GM23338 (cell line): ENCODE data around the gene UNKL. TPM values are rescaled to one million over a fixed set of nuclear protein-coding genes. Genes with fewer than 3 reads are reported as not detected.

Experiments used
- ATAC-seq: fragments of 200-7000 bp; cut with Tn5 transposase; 3 replicates; pipeline ENCODE4 v1.9.1; 2020
- DNase-seq: peaks from one replicate; pipeline ENCODE4 v3.0.0-alpha.2; 2015; ENCODE audit warnings: low spot score
- H2AFZ ChIP-seq: fragments of 200-600 bp; sonication (generic); 2 replicates; pipeline ENCODE4 v1.8.0; 2016; ENCODE audit warnings: antibody characterized with exemption, mild to moderate bottlenecking, moderate library complexity
- H3F3A ChIP-seq: fragments of 200-600 bp; sonication (generic); replicated peaks from 2 replicates; pipeline ENCODE4 v1.8.0; 2017; ENCODE audit warnings: antibody characterized with exemption, mixed run types, low read depth
- H3K27ac ChIP-seq: fragments of 200-600 bp; sonication (generic); 2 replicates; pipeline ENCODE4 v1.6.1; 2016; ENCODE audit warnings: low read depth
- H3K27me3 ChIP-seq: fragments of 200-600 bp; sonication (generic); 2 replicates; pipeline ENCODE4 v1.8.0; 2016; ENCODE audit warnings: mild to moderate bottlenecking, mixed run types, moderate library complexity; ENCODE audit not compliant: insufficient read depth
- H3K36me3 ChIP-seq: fragments of 200-600 bp; sonication (generic); 2 replicates; pipeline ENCODE4 v1.8.0; 2016; ENCODE audit warnings: mild to moderate bottlenecking; ENCODE audit not compliant: insufficient read depth
- H3K4me1 ChIP-seq: fragments of 200-600 bp; sonication (generic); 2 replicates; pipeline ENCODE4 v1.8.0; 2016; ENCODE audit warnings: mild to moderate bottlenecking, moderate library complexity; ENCODE audit not compliant: insufficient read depth
- H3K4me2 ChIP-seq: fragments of 200-600 bp; sonication (generic); 2 replicates; pipeline ENCODE4 v1.7.1; 2017; ENCODE audit warnings: mixed run types
- H3K4me3 ChIP-seq: fragments of 200-600 bp; sonication (generic); 2 replicates; pipeline ENCODE4 v1.6.1; 2016; ENCODE audit warnings: mixed run types
- H3K79me2 ChIP-seq: fragments of 200-600 bp; sonication (generic); replicated peaks from 2 replicates; pipeline ENCODE4 v1.8.0; 2017; ENCODE audit warnings: mild to moderate bottlenecking; ENCODE audit not compliant: insufficient read depth
- H3K9me2 ChIP-seq: fragments of 200-600 bp; sonication (generic); 2 replicates; pipeline ENCODE4 v1.8.0; 2017; ENCODE audit not compliant: insufficient read depth
- H4K20me1 ChIP-seq: fragments of 200-600 bp; sonication (generic); replicated peaks from 2 replicates; pipeline ENCODE4 v1.8.0; 2017; ENCODE audit warnings: mild to moderate bottlenecking; ENCODE audit not compliant: insufficient read depth
- H3K27ac Mint-ChIP-seq: 2 replicates; pipeline ENCODE4 v1.8.0; 2020; ENCODE audit warnings: inconsistent platforms, mild to moderate bottlenecking, moderate library complexity, mixed read lengths
- H3K27me3 Mint-ChIP-seq: 3 replicates; pipeline ENCODE4 v1.8.0; 2022; ENCODE audit warnings: low read depth, mild to moderate bottlenecking, moderate library complexity, mixed read lengths, inconsistent platforms; ENCODE audit not compliant: insufficient read depth, poor library complexity
- H3K36me3 Mint-ChIP-seq: 3 replicates; pipeline ENCODE4 v1.8.0; 2021; ENCODE audit warnings: low read depth, mild to moderate bottlenecking, inconsistent platforms, moderate library complexity, mixed read lengths
- H3K4me1 Mint-ChIP-seq: 3 replicates; pipeline ENCODE4 v1.8.0; 2020; ENCODE audit warnings: mild to moderate bottlenecking, inconsistent platforms, mixed read lengths
- H3K4me3 Mint-ChIP-seq: 3 replicates; pipeline ENCODE4 v1.8.0; 2021; ENCODE audit warnings: moderate library complexity, mild to moderate bottlenecking, inconsistent platforms, mixed read lengths
- H3K9me3 Mint-ChIP-seq: 3 replicates; pipeline ENCODE4 v1.8.0; 2020; ENCODE audit warnings: moderate library complexity, mild to moderate bottlenecking, inconsistent platforms, mixed read lengths
- CREB1 ChIP-seq: fragments of 250-450 bp; sonication (Bioruptor Pico); IDR thresholded peaks from 2 replicates; pipeline ENCODE4 v1.5.0; 2020; ENCODE audit warnings: low read depth, mild to moderate bottlenecking, moderate library complexity
- CTCF ChIP-seq, 2 experiments: fragments of 200-600 bp in 1 of 2; sonication (generic) in 1 of 2; conservative IDR thresholded peaks; 2 replicates each; pipeline versions ENCODE4 v1.5.1 to v1.6.1; 2016 to 2017; ENCODE audit warnings: antibody characterized with exemption in 2 of 2, low read depth in 2 of 2, mild to moderate bottlenecking in 2 of 2, moderate library complexity in 1 of 2
- ETS1 ChIP-seq: IDR thresholded peaks from 2 replicates; pipeline ENCODE4 v1.6.1; 2016; ENCODE audit warnings: antibody characterized with exemption
- EZH2 ChIP-seq: fragments of 200-600 bp; sonication (generic); IDR thresholded peaks from one replicate; pipeline ENCODE4 v1.8.0; 2017; ENCODE audit warnings: antibody characterized with exemption, mild to moderate bottlenecking, low read depth; ENCODE audit not compliant: unreplicated experiment
- EZH2phosphoT487 ChIP-seq: fragments of 200-600 bp; sonication (generic); IDR thresholded peaks from one replicate; pipeline ENCODE4 v1.8.1; 2018; ENCODE audit warnings: antibody characterized with exemption; ENCODE audit not compliant: unreplicated experiment
- JUNB ChIP-seq: IDR thresholded peaks from one replicate; pipeline ENCODE4 v1.6.1; 2016; ENCODE audit warnings: antibody characterized with exemption; ENCODE audit not compliant: unreplicated experiment
- NANOG ChIP-seq: IDR thresholded peaks from 2 replicates; pipeline ENCODE4 v1.6.1; 2016; ENCODE audit warnings: antibody characterized with exemption, borderline replicate concordance
- POLR2AphosphoS5 ChIP-seq: IDR thresholded peaks from 2 replicates; pipeline ENCODE4 v1.6.1; 2016; ENCODE audit warnings: antibody characterized with exemption, low read depth
- REST ChIP-seq: IDR thresholded peaks from one replicate; pipeline ENCODE4 v1.6.1; 2018; ENCODE audit warnings: antibody characterized with exemption; ENCODE audit not compliant: unreplicated experiment
- STAT1 ChIP-seq: IDR thresholded peaks from one replicate; pipeline ENCODE4 v1.6.1; 2016; ENCODE audit warnings: antibody characterized with exemption; ENCODE audit not compliant: unreplicated experiment
- ZNF114 ChIP-seq: fragments of 250-450 bp; sonication (Bioruptor Pico); IDR thresholded peaks from 2 replicates; pipeline ENCODE4 v1.5.0; 2020; ENCODE audit warnings: mild to moderate bottlenecking, moderate library complexity
- ZNF331 ChIP-seq: fragments of 250-450 bp; sonication (Bioruptor Pico); IDR thresholded peaks from 2 replicates; pipeline ENCODE4 v1.5.0; 2020; ENCODE audit warnings: low read depth, mild to moderate bottlenecking, moderate library complexity
- polyA plus RNA-seq: library from polyadenylated mRNA; unstranded; fragments of >200 nt; fragmentation: Nextera tagmentation; extraction: Ambion mirVana; gene quantifications from 2 replicates; pipeline ENCODE4 v1.2.1, GENCODE V29; 2016
- total RNA-seq: library from RNA; depleted of rRNA; stranded (reverse); fragments of >200 nt; shearing (Covaris generic); gene quantifications from 2 replicates; pipeline ENCODE4 v1.2.3, GENCODE V29; 2014

Gene UNKL
- total and polyA plus RNA-seq, 2 experiments from 2014 or later = 16.7 to 28.7 TPM

- no peaks in the 10 kb centered on the region for H3K4me1 Mint-ChIP-seq
- no peak for DNase-seq
- H3K4me3 Mint-ChIP-seq = peak overlapping the region; percentile 72
- Histone ChIP-seq H3K36me3 (no peaks in the 10 kb centered on the region), H3K9me2 (no peaks in the 10 kb centered on the region), H3K27me3 (no peaks in the 10 kb centered on the region), H3K4me1 (no peaks in the 10 kb centered on the region), H3K79me2 (peaks cover 33% of the 10 kb centered on the region), H3F3A (no peaks in the 10 kb centered on the region), H3K27ac (peak overlapping the region; percentile 81; the same call in 1 of the 2 replicates), H3K4me2 (peak overlapping the region; percentile 85; the same call in 1 of the 2 replicates), H2AFZ (no peak overlapping the region), H4K20me1 (peaks cover 24% of the 10 kb centered on the region), H3K4me3 (peak overlapping the region; percentile 82; the same call in 1 of the 2 replicates)
- H3K9me3 Mint-ChIP-seq = no peaks in the 10 kb centered on the region
- peaks cover 15% of the 10 kb centered on the region for H3K27me3 Mint-ChIP-seq
- TF ChIP-seq ETS1 (no peak), EZH2 (no peak), JUNB (no peak), EZH2phosphoT487 (no peak), ZNF114 (CRISPR knock-in tag) (no peak), REST (no peak), CREB1 (CRISPR knock-in tag) (no peak), ZNF331 (CRISPR knock-in tag) (no peak), STAT1 (no peak), NANOG (no peak), POLR2AphosphoS5 (no peak)
- no peak overlapping the region for H3K27ac Mint-ChIP-seq
- no peak for ATAC-seq
- peaks cover 3% of the 10 kb centered on the region; the same call in 1 of the 3 replicates for H3K36me3 Mint-ChIP-seq
Observed at GRCh38 chr16:1407753-1408152, 6.8 kb downstream of the UNKL start.

GRCh38 chr16:1403733-1404132 lies 10.8 kb downstream of the UNKL start:
- ATAC-seq (no peak), DNase-seq (no peak)
- Histone ChIP-seq H3K4me3 (no peak overlapping the region), H4K20me1 (peaks cover 12% of the 10 kb centered on the region), H3K36me3 (no peaks in the 10 kb centered on the region), H3K27me3 (no peaks in the 10 kb centered on the region), H3K27ac (no peak overlapping the region), H3K4me2 (no peak overlapping the region), H3K9me2 (no peaks in the 10 kb centered on the region), H3K79me2 (peaks cover 22% of the 10 kb centered on the region), H2AFZ (no peak overlapping the region), H3K4me1 (no peaks in the 10 kb centered on the region), H3F3A (no peaks in the 10 kb centered on the region)
- Mint-ChIP-seq H3K36me3 (peaks cover 10% of the 10 kb centered on the region; the same call in 2 of the 3 replicates), H3K27ac (no peak overlapping the region), H3K4me1 (no peaks in the 10 kb centered on the region), H3K9me3 (no peaks in the 10 kb centered on the region), H3K27me3 (peaks cover 18% of the 10 kb centered on the region), H3K4me3 (no peak overlapping the region)
- no peak for TF ChIP-seq POLR2AphosphoS5
- TF ChIP-seq ZNF331 (CRISPR knock-in tag) = no peak
- no peak for TF ChIP-seq EZH2phosphoT487
- TF ChIP-seq ZNF114 (CRISPR knock-in tag) = no peak
- no peak for TF ChIP-seq NANOG
- no peak for TF ChIP-seq CREB1 (CRISPR knock-in tag)
- TF ChIP-seq JUNB = no peak
- no peak for TF ChIP-seq CTCF (conservative IDR thresholded peaks at IDR 0.05; ENCODE audit: low read depth in 2 of 2)
